IPS-20b (cell line): ENCODE data around the gene MBD3.

ENCODE experiments used
- H3K27ac ChIP-seq: one replicate; pipeline ENCODE4 v1.5.1; 2013; ENCODE audit warnings: low read length
- H3K27me3 ChIP-seq: 2 replicates; pipeline ENCODE4 v1.6.1; 2013; ENCODE audit warnings: mild to moderate bottlenecking, low read length, inconsistent platforms; ENCODE audit not compliant: insufficient read depth
- H3K36me3 ChIP-seq: 2 replicates; pipeline ENCODE4 v1.6.1; 2013; ENCODE audit warnings: low read depth, mild to moderate bottlenecking, inconsistent platforms, low read length, moderate library complexity; ENCODE audit not compliant: insufficient read depth
- H3K4me1 ChIP-seq: 2 replicates; pipeline ENCODE4 v1.6.1; 2013; ENCODE audit warnings: mild to moderate bottlenecking, control low read depth, inconsistent platforms, low read length, moderate library complexity; ENCODE audit not compliant: insufficient read depth
- H3K4me3 ChIP-seq: 2 replicates; pipeline ENCODE4 v1.5.1; 2013; ENCODE audit warnings: mild to moderate bottlenecking, low read length, inconsistent platforms
- H3K9ac ChIP-seq: 2 replicates; pipeline ENCODE4 v1.6.1; 2013; ENCODE audit warnings: low read depth, mild to moderate bottlenecking, inconsistent platforms, low read length, moderate library complexity
- H3K9me3 ChIP-seq: 2 replicates; pipeline ENCODE4 v1.6.1; 2013; ENCODE audit warnings: mild to moderate bottlenecking, low read depth, low read length, inconsistent platforms; ENCODE audit not compliant: insufficient read depth

MBD3 gene

DNA sequence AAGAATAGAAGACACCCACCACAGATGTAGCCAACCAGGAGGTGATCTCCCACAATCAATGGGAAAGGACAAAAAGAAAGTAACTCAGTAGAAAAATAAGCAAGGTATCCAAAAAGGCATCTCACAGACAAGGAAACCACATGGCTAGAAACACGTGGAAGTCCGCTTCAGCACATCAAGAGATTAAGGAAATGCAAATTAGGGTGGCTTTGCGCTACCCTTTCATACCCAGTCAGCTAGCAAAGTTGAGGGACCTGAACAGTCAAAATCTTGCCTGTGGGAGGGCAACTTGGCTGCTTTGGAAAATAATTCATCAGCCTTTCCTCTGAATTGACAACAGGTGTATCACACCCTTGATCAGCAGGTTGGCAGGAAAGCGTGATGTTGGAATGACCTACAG is 24.2 kb upstream of the MBD3 start:
- Histone ChIP-seq H3K9ac (no peak overlapping the region), H3K4me3 (no peak overlapping the region), H3K4me1 (no peaks in the 10 kb centered on the region), H3K36me3 (peaks cover 97% of the 10 kb centered on the region), H3K9me3 (no peaks in the 10 kb centered on the region), H3K27ac (no peak overlapping the region), H3K27me3 (no peaks in the 10 kb centered on the region)

DNA sequence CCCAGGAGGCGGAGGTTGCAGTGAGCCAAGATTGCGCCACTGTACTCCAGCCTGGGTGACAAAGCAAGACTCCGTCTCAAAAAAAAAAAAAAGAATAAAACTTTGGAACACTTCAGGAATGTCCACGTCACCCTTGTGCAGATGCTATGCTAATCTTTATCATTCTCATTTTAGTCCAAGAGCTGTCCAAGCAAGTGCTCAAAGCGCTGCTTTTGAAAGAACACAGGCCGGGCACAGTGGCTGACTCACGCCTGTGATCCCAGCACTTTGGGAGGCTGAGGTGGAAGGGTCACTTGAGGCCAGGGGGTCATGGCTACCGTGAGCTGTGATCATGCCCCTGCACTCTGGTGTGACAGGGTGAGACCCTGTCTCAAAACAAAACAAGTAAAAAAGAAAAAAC is 23.7 kb upstream of the MBD3 start:
- Histone ChIP-seq H3K9me3 (no peaks in the 10 kb centered on the region), H3K9ac (no peak overlapping the region), H3K36me3 (peaks cover 98% of the 10 kb centered on the region), H3K27ac (no peak overlapping the region), H3K27me3 (no peaks in the 10 kb centered on the region), H3K4me3 (no peak overlapping the region), H3K4me1 (no peaks in the 10 kb centered on the region)

DNA sequence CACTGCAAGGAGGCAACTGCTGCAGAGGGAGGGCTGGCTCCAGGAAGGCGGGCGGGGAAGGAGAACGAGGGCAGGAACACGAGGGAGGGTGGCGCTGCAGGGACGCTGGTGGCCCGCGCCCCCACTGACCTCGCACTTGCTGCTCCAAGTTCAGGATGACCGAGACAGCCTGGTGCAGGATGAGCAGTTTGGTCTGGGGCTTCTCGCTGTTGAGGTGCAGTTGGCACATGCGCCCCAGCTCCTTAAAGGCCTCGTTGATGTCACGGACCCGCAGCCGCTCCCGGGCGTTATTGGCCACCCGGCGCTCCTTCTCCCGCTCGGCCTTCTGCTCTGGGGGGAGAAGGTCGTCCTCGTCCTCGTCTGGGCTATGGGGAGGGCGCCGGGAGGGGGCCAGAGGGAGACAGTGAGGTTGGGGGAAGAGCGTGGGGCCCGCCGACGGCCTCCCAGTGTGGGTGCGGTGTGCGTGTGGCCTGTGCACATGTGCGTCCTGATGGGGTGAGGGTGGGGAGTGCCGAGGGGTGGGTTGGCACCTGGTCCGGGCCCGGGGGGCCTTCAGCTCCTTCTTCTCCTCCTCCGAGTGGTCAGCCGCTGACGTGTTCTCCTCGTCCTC is 22.6 kb upstream of the MBD3 start:
- H3K36me3 ChIP-seq = peaks cover 97% of the 10 kb centered on the region
- no peaks in the 10 kb centered on the region for H3K9me3 ChIP-seq
- H3K4me3 ChIP-seq = no peak overlapping the region
- no peak overlapping the region for H3K9ac ChIP-seq
- no peak overlapping the region for H3K27ac ChIP-seq
- H3K4me1 ChIP-seq = no peaks in the 10 kb centered on the region
- H3K27me3 ChIP-seq = no peaks in the 10 kb centered on the region

DNA sequence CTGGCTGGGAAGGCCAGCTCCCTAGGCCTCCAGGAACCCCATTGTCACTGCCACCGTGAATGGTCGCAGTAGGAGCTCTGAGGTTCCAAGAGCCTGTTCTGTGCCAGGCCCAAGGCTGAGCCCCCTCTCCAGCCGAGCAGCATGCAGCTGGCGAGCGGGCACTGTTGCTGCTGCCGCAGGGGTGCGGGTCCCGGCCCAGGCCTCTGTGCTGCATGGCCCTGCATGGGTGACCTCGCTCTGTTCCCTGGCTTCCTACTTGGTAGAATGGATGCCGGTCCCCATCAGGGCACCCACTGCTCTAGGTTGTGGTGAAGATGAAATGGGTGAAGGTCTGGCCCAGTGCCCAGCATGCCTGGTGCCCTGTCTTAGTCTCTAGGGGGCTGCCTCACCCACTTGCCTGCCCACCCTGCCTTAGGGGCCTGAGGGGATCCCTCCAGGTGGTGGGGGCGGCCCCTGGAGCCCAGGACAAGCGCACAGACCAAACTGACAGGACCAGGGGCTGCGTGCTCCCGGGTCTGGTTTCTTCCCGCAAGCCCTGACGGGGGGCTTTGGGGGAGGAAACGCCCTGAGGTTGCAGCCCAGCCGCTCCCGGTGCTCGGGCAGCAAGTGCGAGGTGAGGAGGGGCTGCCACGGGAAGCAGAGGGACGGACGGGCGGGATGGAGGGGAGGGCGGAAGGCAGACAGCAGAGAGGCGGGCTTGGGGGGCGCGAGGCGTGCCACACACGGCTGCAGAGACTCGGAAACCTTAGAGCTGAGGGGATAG is 21.3 kb upstream of the MBD3 start:
- Histone ChIP-seq H3K9me3 (no peaks in the 10 kb centered on the region), H3K27me3 (no peaks in the 10 kb centered on the region), H3K36me3 (peaks cover 91% of the 10 kb centered on the region), H3K4me1 (no peaks in the 10 kb centered on the region), H3K4me3 (no peak overlapping the region), H3K27ac (no peak overlapping the region), H3K9ac (no peak overlapping the region)

DNA sequence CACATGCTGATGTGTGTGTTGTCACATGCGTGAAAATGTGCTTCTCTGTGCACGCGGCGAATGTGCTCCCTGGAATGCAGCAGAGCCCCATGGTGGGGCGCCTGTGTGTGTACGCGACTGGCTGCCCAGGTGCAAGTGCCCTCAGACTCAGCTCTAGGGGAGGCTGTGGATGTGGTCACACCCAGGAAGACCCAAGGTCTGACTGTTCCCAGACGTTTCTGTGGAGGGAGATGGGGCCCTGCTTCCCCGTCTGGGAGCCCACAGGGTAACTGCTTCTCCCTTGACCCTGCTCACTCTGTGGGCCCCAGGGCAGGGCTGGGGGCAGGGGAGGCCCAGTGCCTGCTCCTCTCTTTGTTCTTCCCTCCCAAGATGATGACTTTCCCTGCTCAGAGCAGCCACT is 20.5 kb upstream of the MBD3 start:
- Histone ChIP-seq H3K4me1 (no peaks in the 10 kb centered on the region), H3K9ac (no peak overlapping the region), H3K9me3 (no peaks in the 10 kb centered on the region), H3K4me3 (no peak overlapping the region), H3K27ac (no peak overlapping the region), H3K36me3 (peaks cover 84% of the 10 kb centered on the region), H3K27me3 (no peaks in the 10 kb centered on the region)

DNA sequence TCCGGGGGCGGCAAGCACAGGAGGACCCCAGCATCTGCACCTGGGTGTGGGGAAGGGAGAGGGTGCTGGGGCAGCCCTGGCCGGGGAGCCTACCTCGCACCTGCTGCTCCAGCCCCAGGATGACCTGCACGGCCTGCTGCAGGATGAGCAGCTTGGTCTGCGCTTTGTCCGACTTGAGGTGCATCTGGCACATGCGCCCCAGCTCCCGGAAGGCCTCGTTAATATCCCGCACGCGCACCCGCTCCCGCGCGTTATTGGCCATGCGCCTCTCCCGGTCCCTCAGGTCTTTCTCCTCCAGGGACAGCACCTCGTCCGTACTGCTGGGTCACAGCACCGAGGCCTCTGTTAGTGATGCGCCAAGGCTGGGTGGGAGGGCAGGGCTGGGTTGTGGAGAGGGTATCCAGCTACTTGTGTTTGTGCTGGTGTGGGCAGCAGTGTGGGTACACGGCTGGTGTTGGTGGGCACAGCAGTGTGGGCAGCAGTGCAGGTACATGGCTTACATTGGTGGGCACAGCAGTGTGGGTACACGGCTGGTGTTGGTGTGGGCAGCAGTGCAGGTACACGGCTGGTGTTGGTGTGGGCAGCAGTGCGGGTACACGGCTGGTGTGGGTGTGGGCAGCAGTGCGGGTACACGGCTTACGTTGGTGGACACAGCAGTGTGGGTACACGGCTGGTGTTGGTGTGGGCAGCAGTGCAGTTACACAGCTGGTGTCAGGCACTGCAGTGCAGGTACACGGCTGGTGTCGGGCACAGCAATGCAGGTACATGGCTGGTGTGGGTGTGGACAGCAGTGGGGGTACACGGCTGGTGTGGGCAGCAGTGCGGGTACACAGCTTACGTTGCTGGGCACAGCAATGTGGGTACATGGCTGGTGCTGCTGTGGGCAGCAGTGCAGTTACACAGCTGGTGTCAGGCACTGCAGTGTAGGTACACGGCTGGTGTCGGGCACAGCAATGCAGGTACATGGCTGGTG is 19.7 kb upstream of the MBD3 start:
- H3K4me3 ChIP-seq = no peak overlapping the region
- H3K36me3 ChIP-seq = peaks cover 77% of the 10 kb centered on the region
- no peak overlapping the region for H3K9ac ChIP-seq
- H3K4me1 ChIP-seq = no peaks in the 10 kb centered on the region
- no peak overlapping the region for H3K27ac ChIP-seq
- no peaks in the 10 kb centered on the region for H3K9me3 ChIP-seq
- H3K27me3 ChIP-seq = no peaks in the 10 kb centered on the region

DNA sequence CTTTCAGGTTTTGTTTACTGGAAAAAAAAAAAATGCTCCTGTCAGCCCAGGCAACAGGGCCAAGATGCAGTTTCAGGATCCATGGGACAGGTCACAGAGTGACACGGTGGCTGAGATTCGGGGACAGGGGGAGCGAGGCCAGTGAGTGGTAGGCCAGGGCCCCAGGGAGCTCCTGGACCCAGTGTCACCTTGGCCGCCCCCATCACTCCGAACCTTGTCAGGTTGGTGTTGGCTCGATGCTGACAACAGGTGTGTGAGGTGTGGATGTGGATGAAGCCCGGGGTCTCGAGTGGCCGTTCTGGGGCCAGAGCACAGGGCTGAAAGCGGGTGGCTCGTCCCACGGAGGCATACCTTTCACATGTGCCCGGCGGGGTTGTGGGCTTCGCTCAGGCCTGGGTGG is 18.7 kb upstream of the MBD3 start:
- Histone ChIP-seq H3K9me3 (no peaks in the 10 kb centered on the region), H3K27me3 (no peaks in the 10 kb centered on the region), H3K4me1 (no peaks in the 10 kb centered on the region), H3K27ac (no peak overlapping the region), H3K36me3 (peaks cover 66% of the 10 kb centered on the region), H3K4me3 (no peak overlapping the region), H3K9ac (no peak overlapping the region)

DNA sequence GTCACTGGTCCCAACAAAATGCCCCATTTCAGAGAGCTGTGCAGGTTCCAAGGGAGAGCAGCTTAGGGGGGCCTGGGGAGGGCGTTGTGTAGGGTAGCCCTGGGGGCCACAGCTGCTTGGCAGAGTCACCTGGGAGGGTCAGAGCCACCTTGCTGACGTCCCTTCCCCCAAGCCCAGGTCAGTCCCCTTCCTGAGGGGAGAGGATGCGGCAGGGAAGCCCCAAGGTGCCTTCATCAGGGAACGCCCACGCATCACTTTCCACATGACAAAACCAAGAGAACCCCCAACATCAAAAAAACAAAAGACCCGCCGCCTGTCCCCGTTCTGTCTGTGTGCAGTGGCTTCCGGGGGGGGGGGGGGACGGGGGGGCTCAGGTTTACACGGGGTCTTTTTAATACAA is 17.9 kb upstream of the MBD3 start:
- no peaks in the 10 kb centered on the region for H3K27me3 ChIP-seq
- H3K4me1 ChIP-seq = no peaks in the 10 kb centered on the region
- no peak overlapping the region for H3K4me3 ChIP-seq
- H3K27ac ChIP-seq = no peak overlapping the region
- H3K36me3 ChIP-seq = peaks cover 58% of the 10 kb centered on the region
- H3K9me3 ChIP-seq = no peaks in the 10 kb centered on the region
- no peak overlapping the region for H3K9ac ChIP-seq

DNA sequence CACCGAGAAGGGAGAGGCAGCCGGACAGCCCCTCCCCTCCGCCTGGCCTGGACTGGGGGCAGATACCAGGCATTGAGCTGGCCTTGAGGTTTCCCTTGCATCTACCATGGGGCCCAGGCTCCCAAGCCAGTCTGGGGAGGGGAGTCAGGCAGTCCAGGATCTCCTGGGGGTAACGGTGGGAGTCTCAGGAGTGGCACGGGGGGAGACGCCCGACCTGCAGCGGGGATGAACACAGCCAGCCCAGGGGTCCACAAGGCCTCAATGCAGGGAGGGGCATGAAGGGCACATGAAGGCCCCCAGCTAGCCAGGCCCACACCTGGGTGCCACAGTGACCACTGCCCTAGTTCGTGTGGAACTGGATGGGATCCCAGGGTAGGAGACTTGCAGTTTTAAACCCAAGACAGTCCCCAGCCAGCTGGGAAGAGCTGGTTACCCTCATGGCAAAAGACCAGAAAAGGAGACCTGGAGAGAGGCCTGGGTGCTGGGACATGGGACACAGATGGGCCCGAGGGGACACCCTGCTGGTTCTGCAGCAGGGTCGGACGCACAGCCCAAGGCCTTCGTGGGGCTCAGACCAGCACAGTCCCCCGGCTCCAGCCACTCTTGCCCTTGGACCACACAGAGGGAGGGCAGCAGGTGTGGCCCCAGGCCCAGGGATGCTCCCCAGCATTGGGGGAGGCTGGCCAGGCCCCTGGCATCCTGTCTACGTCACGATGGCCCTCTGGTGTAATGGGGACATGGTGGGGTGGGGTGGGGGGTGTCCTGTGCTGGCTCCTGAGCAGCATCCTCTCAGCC is 17.2 kb upstream of the MBD3 start:
- no peaks in the 10 kb centered on the region for H3K27me3 ChIP-seq
- no peaks in the 10 kb centered on the region for H3K9me3 ChIP-seq
- no peak overlapping the region for H3K9ac ChIP-seq
- H3K4me1 ChIP-seq = no peaks in the 10 kb centered on the region
- no peak overlapping the region for H3K4me3 ChIP-seq
- peaks cover 51% of the 10 kb centered on the region for H3K36me3 ChIP-seq
- H3K27ac ChIP-seq = no peak overlapping the region

DNA sequence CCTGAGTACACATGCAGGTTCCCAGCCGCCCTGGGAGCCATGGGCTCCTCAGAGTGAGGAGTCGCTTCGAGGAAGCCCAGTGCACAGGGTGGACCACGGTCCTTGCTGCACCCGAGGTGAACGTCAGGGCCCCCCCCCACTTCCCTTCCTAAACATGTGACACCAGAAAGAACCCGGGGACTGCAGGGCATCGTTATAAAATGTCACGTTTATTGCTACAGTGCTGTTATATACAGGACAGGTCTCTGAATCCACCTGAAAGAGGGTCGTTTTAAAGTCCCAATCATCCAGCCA is 16.4 kb upstream of the MBD3 start:
- Histone ChIP-seq H3K27me3 (no peaks in the 10 kb centered on the region), H3K4me3 (no peak overlapping the region), H3K4me1 (no peaks in the 10 kb centered on the region), H3K27ac (no peak overlapping the region), H3K36me3 (peaks cover 43% of the 10 kb centered on the region), H3K9ac (no peak overlapping the region), H3K9me3 (no peaks in the 10 kb centered on the region)

DNA sequence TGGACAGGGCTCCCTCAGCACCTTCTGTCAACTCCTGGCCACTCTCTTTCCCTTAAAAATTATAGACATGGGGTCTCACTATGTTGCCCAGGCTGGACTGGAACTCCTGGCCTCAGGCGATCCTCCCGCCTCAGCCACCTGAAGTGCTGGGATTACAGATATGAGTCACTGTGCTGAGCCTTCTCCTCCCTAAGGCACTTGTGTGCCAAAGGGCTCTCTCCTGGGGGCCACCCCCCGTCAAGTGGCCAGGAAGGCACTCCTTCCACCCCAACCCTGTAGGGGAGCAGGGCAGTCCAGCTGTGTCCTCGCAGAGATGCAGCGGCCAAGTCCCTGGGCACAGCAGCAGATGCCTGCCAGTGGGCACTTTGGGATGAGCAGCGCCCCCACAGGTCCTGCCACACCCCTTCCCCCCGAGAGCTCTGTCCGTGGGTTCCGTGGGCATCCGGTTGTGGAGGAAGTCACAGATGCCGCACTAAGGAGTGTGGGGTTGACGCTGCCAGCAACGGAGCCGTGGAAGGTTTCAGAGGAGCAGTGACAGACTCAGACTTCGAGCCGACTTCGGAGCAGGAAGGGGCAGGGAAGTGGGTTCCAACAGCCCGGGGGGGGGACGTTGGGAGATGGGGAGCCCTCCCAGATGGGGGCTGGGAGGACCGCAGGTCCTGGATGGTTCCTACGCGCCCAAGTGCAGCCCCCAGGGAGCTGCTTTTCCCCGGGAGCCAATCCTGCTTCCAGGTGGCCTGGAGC is 15.9 kb upstream of the MBD3 start:
- peaks cover 38% of the 10 kb centered on the region for H3K36me3 ChIP-seq
- no peak overlapping the region for H3K27ac ChIP-seq
- H3K27me3 ChIP-seq = no peaks in the 10 kb centered on the region
- H3K4me1 ChIP-seq = no peaks in the 10 kb centered on the region
- no peak overlapping the region for H3K4me3 ChIP-seq
- no peaks in the 10 kb centered on the region for H3K9me3 ChIP-seq
- H3K9ac ChIP-seq = no peak overlapping the region
